ENCODE data around the gene KAZALD1. TPM values are rescaled to one million over a fixed set of nuclear protein-coding genes. Genes with fewer than 3 reads are reported as not detected.

KAZALD1 gene
- polyA plus RNA-seq, 2 donors: 0.81 to 1.4 TPM

DNA sequence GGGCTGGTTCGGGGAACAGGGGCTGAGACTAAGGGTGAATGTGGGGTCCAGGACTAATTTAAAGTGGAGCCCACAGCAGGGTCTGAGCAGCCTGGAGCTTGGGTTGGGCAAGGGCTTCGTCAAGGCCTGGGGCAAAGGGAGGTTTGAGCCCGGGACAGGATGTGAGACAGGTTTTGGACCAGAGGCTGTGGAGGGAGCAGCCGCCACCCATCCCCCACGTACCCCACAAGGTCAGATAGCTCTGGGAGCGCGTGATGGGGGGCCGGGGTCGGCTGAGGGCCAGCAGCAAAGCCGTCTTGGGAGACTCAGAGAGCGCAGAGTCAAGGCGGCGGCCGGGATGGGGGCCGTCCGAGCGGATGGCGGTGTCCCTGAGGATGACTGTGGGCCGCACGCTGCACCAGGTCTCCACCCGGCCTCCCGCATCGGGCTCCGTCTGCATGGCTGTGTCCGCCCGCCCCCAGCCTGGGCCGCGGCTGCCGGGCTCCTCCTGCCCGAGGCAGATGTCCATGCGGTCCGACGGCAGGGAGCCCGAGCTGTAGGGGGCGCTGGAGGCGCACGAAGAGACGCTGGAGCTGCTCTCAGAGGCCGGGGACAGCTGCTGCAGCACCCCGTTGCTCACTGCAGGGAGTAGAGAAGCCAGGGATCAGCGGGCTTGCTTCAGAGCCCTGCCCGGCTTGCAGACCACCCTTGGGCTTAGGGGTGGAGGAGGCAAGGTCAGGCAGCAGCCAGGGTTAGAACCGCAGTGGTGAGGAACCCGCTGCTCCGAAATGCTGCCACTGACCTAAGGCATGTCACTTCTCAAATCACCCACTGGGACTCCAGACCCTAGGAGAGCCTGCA, 43.0 kb upstream of the KAZALD1 start:
- H3K4me1 ChIP-seq (ENCODE audit: control insufficient read depth in 2 of 2, insufficient read depth in 2 of 2, low read length in 1 of 2): no peaks in the 10 kb centered on the region
- H3K27me3 ChIP-seq (ENCODE audit: control insufficient read depth in 1 of 2, insufficient read depth in 2 of 2, low read length in 2 of 2): no peaks in the 10 kb centered on the region
- WGBS, 2 donors: 21 to 22% methylated on average over 44 to 45 of the region's 45 CpGs
- no peaks in the 10 kb centered on the region for H3K36me3 ChIP-seq (ENCODE audit: control insufficient read depth in 2 of 2, insufficient read depth in 2 of 2, low read length in 1 of 2)
- no peak overlapping the region for H3K27ac ChIP-seq (ENCODE audit: low read depth in 2 of 2, low read length in 1 of 2)
- no peak overlapping the region for H3K4me3 ChIP-seq (ENCODE audit: low read depth in 1 of 2, low read length in 2 of 2)
- H3K9me3 ChIP-seq (ENCODE audit: control insufficient read depth in 2 of 2, insufficient read depth in 1 of 2, low read depth in 1 of 2, low read length in 1 of 2): peaks cover 0 to 2% of the 10 kb centered on the region in 2 donors

DNA sequence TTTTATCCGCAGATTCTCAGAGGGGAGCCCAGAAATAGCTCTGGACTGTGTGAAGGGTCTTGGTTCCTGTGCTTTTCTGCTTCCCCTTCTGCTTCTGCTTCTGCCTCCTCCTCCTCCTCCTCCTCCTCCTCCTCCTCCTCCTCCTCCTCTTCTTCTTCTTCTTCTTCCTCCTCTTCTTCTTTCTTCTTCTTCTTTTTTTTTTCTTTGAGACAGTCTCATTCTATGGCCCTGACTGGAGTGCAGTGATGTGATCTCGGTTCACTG, 42.4 kb upstream of the KAZALD1 start:
- no peaks in the 10 kb centered on the region for H3K27me3 ChIP-seq (ENCODE audit: control insufficient read depth in 1 of 2, insufficient read depth in 2 of 2, low read length in 2 of 2)
- WGBS, 2 donors: 45 to 49% methylated on average over 2 of the region's 2 CpGs

DNA sequence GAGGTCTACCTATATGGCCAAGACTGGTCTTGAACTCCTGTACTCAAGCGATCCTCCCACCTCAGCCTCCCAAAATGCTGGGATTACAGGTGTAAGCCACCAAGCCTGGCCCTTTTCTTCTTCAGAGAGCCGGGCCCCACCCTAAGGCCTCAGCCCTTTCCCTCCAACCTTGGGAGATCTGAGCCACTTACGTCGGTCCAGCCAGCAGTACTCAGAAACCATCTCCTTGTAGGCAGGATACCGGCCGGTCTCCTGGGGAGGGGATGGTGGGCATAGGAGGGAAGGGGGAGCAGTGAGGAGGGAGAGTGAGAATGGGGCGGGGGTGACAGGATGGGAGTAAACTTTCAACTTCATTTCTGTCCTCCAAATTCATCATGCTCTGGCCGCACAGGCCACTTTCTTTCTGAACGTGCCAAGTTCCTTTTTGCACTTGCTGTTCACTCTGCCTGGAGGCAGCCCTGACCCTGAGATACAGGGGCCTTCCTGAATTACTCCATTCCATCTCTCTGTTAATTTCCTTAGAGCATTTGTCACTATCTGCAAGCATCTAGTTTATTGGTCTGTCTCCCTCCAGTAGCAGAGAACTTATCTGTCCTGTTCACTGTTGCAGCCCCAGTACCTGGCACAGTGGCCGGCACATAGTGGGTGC, 41.2 kb upstream of the KAZALD1 start:
- H3K9me3 ChIP-seq (ENCODE audit: control insufficient read depth in 2 of 2, insufficient read depth in 1 of 2, low read depth in 1 of 2, low read length in 1 of 2): peaks cover 0 to 2% of the 10 kb centered on the region in 2 donors
- 85% methylated on average over 10 of the region's 10 CpGs for WGBS, 2 donors
- no peak overlapping the region for H3K27ac ChIP-seq (ENCODE audit: low read depth in 2 of 2, low read length in 1 of 2)
- H3K4me1 ChIP-seq (ENCODE audit: control insufficient read depth in 2 of 2, insufficient read depth in 2 of 2, low read length in 1 of 2): no peaks in the 10 kb centered on the region
- no peak overlapping the region for H3K4me3 ChIP-seq (ENCODE audit: low read depth in 1 of 2, low read length in 2 of 2)
- H3K27me3 ChIP-seq (ENCODE audit: control insufficient read depth in 1 of 2, insufficient read depth in 2 of 2, low read length in 2 of 2): no peaks in the 10 kb centered on the region
- no peaks in the 10 kb centered on the region for H3K36me3 ChIP-seq (ENCODE audit: control insufficient read depth in 2 of 2, insufficient read depth in 2 of 2, low read length in 1 of 2)

More for the DNA sequence above, 42.4 kb upstream of the KAZALD1 start:
- Histone ChIP-seq H3K9me3 (ENCODE audit: control insufficient read depth in 2 of 2, insufficient read depth in 1 of 2, low read depth in 1 of 2, low read length in 1 of 2) (peaks cover 0 to 2% of the 10 kb centered on the region in 2 donors), H3K36me3 (ENCODE audit: control insufficient read depth in 2 of 2, insufficient read depth in 2 of 2, low read length in 1 of 2) (no peaks in the 10 kb centered on the region), H3K4me1 (ENCODE audit: control insufficient read depth in 2 of 2, insufficient read depth in 2 of 2, low read length in 1 of 2) (no peaks in the 10 kb centered on the region), H3K27ac (ENCODE audit: low read depth in 2 of 2, low read length in 1 of 2) (no peak overlapping the region), H3K4me3 (ENCODE audit: low read depth in 1 of 2, low read length in 2 of 2) (no peak overlapping the region)

DNA sequence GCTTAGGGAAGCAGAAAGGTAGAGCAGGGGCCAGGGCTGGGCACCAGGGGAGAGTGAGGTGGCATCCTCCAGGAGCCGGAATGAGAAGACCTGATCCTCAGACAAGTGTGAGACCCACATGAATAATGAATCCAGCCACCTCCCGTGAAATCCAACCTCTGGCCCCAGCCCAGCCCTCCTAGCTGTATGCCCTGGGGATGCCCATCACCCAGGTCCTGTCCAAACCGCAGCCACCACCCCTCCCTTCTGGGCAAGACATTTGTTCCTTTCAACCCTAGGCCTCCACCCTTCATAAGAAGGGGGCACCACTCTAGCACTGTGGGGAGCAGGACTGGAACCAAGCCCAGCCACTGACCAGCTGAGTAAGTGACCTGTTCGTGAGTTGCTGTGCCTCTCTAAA, 40.5 kb upstream of the KAZALD1 start:
- 68 to 87% methylated on average over 4 of the region's 4 CpGs for WGBS, 2 donors
- Histone ChIP-seq H3K4me3 (ENCODE audit: low read depth in 1 of 2, low read length in 2 of 2) (no peak overlapping the region), H3K27ac (ENCODE audit: low read depth in 2 of 2, low read length in 1 of 2) (no peak overlapping the region), H3K27me3 (ENCODE audit: control insufficient read depth in 1 of 2, insufficient read depth in 2 of 2, low read length in 2 of 2) (no peaks in the 10 kb centered on the region), H3K9me3 (ENCODE audit: control insufficient read depth in 2 of 2, insufficient read depth in 1 of 2, low read depth in 1 of 2, low read length in 1 of 2) (peaks cover 0 to 2% of the 10 kb centered on the region in 2 donors), H3K36me3 (ENCODE audit: control insufficient read depth in 2 of 2, insufficient read depth in 2 of 2, low read length in 1 of 2) (no peaks in the 10 kb centered on the region), H3K4me1 (ENCODE audit: control insufficient read depth in 2 of 2, insufficient read depth in 2 of 2, low read length in 1 of 2) (no peaks in the 10 kb centered on the region)

DNA sequence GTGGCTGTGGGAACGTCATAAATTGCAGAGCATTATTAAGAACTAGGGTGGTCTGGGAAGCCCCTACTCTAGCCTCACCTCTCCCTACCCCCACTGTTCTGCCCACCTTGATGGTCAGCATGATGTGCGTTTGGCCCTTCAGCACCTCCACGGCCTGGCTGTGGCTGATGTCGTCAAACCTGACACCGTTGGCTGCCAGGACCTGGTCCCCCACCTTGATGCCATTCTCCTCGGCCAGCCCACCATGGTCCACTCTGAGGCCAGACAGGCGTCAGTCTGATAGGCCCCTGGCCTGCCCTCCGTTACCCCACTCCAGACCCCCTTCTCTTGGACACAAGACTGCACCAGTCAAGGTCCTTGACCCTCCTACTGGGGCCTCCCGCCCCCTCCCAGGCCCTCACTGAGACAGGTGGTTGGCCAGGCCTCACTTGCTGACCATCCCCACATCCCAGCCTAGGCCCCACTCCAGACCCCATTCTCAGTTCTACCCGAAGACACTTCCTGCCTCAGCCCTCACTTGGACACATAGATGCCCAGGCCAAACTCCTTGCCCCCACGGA, 40.0 kb upstream of the KAZALD1 start:
- H3K4me1 ChIP-seq (ENCODE audit: control insufficient read depth in 2 of 2, insufficient read depth in 2 of 2, low read length in 1 of 2): no peaks in the 10 kb centered on the region
- no peak overlapping the region for H3K4me3 ChIP-seq (ENCODE audit: low read depth in 1 of 2, low read length in 2 of 2)
- WGBS, 2 donors: 87% methylated on average over 11 of the region's 11 CpGs
- no peaks in the 10 kb centered on the region for H3K36me3 ChIP-seq (ENCODE audit: control insufficient read depth in 2 of 2, insufficient read depth in 2 of 2, low read length in 1 of 2)
- no peak overlapping the region for H3K27ac ChIP-seq (ENCODE audit: low read depth in 2 of 2, low read length in 1 of 2)
- no peaks in the 10 kb centered on the region for H3K27me3 ChIP-seq (ENCODE audit: control insufficient read depth in 1 of 2, insufficient read depth in 2 of 2, low read length in 2 of 2)
- H3K9me3 ChIP-seq (ENCODE audit: control insufficient read depth in 2 of 2, insufficient read depth in 1 of 2, low read depth in 1 of 2, low read length in 1 of 2): peaks cover 0 to 2% of the 10 kb centered on the region in 2 donors

DNA sequence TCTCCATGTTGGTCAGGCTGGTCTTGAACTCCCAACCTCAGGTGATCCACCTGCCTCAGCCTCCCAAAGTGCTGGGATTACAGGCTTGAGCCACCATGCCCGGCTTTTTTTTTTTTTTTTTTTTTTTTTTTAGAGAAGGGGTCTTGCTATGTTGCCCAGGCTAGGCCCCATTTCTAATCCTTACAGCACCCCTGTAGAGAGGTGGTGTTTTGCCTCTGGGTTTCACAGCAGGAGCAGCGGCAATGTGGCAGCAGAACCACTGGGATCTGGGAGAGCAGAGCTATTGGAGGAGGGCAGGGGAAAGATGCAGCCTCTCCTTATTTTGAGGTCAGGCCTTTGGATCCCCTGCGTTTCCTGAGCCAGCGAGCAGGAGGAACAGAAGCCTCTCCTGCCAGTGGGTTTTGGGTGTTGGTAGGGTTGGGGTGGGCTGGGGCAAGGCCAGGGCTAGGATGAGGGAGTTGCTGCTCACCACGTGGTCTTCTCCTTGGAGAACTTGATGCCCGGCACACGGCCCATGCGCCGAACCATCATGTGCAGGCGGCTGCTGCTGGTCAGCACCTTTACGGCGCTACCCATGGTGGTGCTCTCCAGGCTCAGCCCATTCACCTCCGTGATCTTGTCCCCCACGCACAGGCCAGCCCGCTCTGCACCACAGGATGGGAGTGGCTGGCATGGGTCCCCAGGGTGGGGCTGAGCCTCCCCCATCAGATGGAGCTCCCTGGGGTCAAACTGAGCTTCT, 38.7 kb upstream of the KAZALD1 start:
- 92 to 94% methylated on average over 15 of the region's 15 CpGs for WGBS, 2 donors
- H3K27ac ChIP-seq (ENCODE audit: low read depth in 2 of 2, low read length in 1 of 2): no peak overlapping the region
- no peaks in the 10 kb centered on the region for H3K36me3 ChIP-seq (ENCODE audit: control insufficient read depth in 2 of 2, insufficient read depth in 2 of 2, low read length in 1 of 2)

DNA sequence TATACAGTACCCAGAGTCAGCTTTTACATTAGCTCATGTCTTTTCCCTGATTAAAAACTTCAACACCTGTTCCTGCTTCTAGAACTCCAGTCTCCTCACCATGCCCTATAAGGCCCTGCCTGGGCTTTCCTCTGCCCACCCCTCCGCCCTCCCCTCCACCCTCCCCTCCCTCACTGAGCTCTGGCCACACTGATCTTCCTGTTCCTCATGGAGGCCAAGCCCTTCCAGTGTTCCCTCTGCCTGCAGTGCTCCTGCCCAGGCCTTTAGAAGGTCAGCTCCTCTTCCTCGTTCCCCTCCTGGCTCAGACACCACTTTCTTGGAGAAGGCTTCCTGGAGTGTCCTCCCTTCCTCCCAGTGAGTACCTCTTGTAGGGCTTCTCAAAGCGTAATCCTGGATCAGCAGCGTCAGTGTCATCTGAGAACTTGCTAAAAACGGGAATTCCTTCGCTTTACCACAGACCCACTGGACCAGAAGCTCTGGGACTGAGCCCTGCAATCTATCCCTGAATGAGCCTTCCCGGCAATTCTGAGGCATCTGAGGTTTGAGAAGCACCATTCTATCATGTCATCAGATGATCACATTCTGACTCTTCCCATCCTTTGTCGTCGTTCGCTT, 34.6 kb upstream of the KAZALD1 start:
- H3K9me3 ChIP-seq (ENCODE audit: control insufficient read depth in 2 of 2, insufficient read depth in 1 of 2, low read depth in 1 of 2, low read length in 1 of 2): no peaks in the 10 kb centered on the region
- 78 to 85% methylated on average over 10 of the region's 10 CpGs for WGBS, 2 donors
- peaks cover 0 to 6% of the 10 kb centered on the region in 2 donors for H3K4me1 ChIP-seq (ENCODE audit: control insufficient read depth in 2 of 2, insufficient read depth in 2 of 2, low read length in 1 of 2)
- no peak overlapping the region for H3K27ac ChIP-seq (ENCODE audit: low read depth in 2 of 2, low read length in 1 of 2)
- H3K27me3 ChIP-seq (ENCODE audit: control insufficient read depth in 1 of 2, insufficient read depth in 2 of 2, low read length in 2 of 2): no peaks in the 10 kb centered on the region
- no peaks in the 10 kb centered on the region for H3K36me3 ChIP-seq (ENCODE audit: control insufficient read depth in 2 of 2, insufficient read depth in 2 of 2, low read length in 1 of 2)
- no peak overlapping the region for H3K4me3 ChIP-seq (ENCODE audit: low read depth in 1 of 2, low read length in 2 of 2)

More for the DNA sequence above, 38.7 kb upstream of the KAZALD1 start:
- Histone ChIP-seq H3K4me3 (ENCODE audit: low read depth in 1 of 2, low read length in 2 of 2) (no peak overlapping the region), H3K9me3 (ENCODE audit: control insufficient read depth in 2 of 2, insufficient read depth in 1 of 2, low read depth in 1 of 2, low read length in 1 of 2) (peaks cover 0 to 2% of the 10 kb centered on the region in 2 donors), H3K4me1 (ENCODE audit: control insufficient read depth in 2 of 2, insufficient read depth in 2 of 2, low read length in 1 of 2) (no peaks in the 10 kb centered on the region), H3K27me3 (ENCODE audit: control insufficient read depth in 1 of 2, insufficient read depth in 2 of 2, low read length in 2 of 2) (no peaks in the 10 kb centered on the region)

DNA sequence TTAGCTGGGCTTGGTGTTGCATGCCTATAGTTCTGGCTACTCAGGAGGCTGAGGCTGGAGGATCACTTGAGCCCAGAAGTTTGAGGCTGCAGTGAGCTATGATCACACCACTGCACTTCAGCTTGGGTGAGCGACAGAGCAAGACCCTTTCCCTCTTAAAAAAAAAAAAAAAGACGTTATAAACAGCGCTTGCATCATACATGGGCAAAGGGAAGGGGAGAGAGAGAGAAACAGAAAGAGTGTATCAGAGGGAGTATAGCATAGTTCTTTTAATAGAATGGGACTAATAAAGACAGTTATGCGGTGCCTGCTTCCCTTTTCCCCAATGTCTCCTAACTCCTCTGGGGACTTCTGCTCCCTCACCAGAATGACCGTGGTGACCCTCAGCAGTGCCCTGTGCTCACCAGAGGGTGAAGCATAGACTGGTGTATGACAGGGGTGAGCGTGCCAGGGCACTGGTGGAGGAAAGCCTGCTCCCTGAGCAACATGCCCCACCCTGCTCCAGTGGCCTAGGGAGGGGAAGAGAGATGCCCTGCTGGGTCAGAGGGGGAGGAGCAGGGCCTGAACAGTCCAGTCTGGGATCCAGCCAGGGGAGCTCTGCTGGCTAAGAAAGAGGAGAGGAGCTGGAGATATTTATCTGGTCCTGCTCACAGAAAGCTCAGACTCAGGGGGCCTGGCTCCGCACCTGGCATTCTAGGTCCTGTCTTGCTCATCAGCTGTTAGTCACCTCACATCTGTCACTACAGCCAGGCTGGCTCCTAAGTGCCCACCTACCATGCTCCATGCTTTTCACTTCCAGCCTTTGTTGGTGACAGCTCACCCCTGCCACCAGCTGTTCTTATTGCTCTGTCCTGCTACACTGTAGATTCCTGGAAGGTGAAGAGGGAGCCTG, 33.1 kb upstream of the KAZALD1 start:
- H3K27me3 ChIP-seq (ENCODE audit: control insufficient read depth in 1 of 2, insufficient read depth in 2 of 2, low read length in 2 of 2): no peaks in the 10 kb centered on the region
- 73 to 74% methylated on average over 7 of the region's 7 CpGs for WGBS, 2 donors
- no peak overlapping the region for H3K4me3 ChIP-seq (ENCODE audit: low read depth in 1 of 2, low read length in 2 of 2)
- H3K4me1 ChIP-seq (ENCODE audit: control insufficient read depth in 2 of 2, insufficient read depth in 2 of 2, low read length in 1 of 2): peaks cover 3 to 11% of the 10 kb centered on the region in 2 donors
- no peaks in the 10 kb centered on the region for H3K9me3 ChIP-seq (ENCODE audit: control insufficient read depth in 2 of 2, insufficient read depth in 1 of 2, low read depth in 1 of 2, low read length in 1 of 2)
- no peak overlapping the region for H3K27ac ChIP-seq (ENCODE audit: low read depth in 2 of 2, low read length in 1 of 2)
- no peaks in the 10 kb centered on the region for H3K36me3 ChIP-seq (ENCODE audit: control insufficient read depth in 2 of 2, insufficient read depth in 2 of 2, low read length in 1 of 2)
